ENCODE results near the gene UGDH.

Gene UGDH

GRCh38 chr4:39497909-39498726, 29.1 kb downstream of the UGDH start:
- DNase-seq (ENCODE audit: low spot score) (no peak), ATAC-seq (ENCODE audit: low read depth) (no peak)
- Histone ChIP-seq H3K36me3 (ENCODE audit: low read depth) (peaks cover 43% of the 10 kb centered on the region), H3K4me3 (ENCODE audit: severe bottlenecking) (no peak overlapping the region), H3K27ac (ENCODE audit: poor library complexity, severe bottlenecking) (no peak overlapping the region), H3K4me1 (ENCODE audit: insufficient read depth, poor library complexity, severe bottlenecking) (peaks cover 10% of the 10 kb centered on the region), H3K9me3 (ENCODE audit: severe bottlenecking) (no peaks in the 10 kb centered on the region), H3K27me3 (ENCODE audit: insufficient read depth, poor library complexity, severe bottlenecking) (no peaks in the 10 kb centered on the region)
- no peak for TF ChIP-seq CTCF (IDR thresholded peaks at IDR 0.05; ENCODE audit: poor library complexity, severe bottlenecking)

GRCh38 chr4:39495446-39496213, 31.6 kb downstream of the UGDH start:
- H3K4me3 ChIP-seq (ENCODE audit: severe bottlenecking), result no peak overlapping the region
- ATAC-seq (ENCODE audit: low read depth), result peak; percentile 78
- H3K4me1 ChIP-seq (ENCODE audit: insufficient read depth, poor library complexity, severe bottlenecking), result peaks cover 10% of the 10 kb centered on the region
- no peak for TF ChIP-seq CTCF (IDR thresholded peaks at IDR 0.05; ENCODE audit: poor library complexity, severe bottlenecking)
- DNase-seq (ENCODE audit: low spot score), result no peak
- no peaks in the 10 kb centered on the region for H3K27me3 ChIP-seq (ENCODE audit: insufficient read depth, poor library complexity, severe bottlenecking)
- H3K36me3 ChIP-seq (ENCODE audit: low read depth), result peaks cover 26% of the 10 kb centered on the region
- no peaks in the 10 kb centered on the region for H3K9me3 ChIP-seq (ENCODE audit: severe bottlenecking)
- H3K27ac ChIP-seq (ENCODE audit: poor library complexity, severe bottlenecking), result peak overlapping the region; percentile 14

- no peaks in the 10 kb centered on the region for H3K27me3 ChIP-seq (ENCODE audit: insufficient read depth, poor library complexity, severe bottlenecking)
- H3K36me3 ChIP-seq (ENCODE audit: low read depth), result peaks cover 15% of the 10 kb centered on the region
- DNase-seq (ENCODE audit: low spot score) (no peak), ATAC-seq (ENCODE audit: low read depth) (no peak)
- no peaks in the 10 kb centered on the region for H3K9me3 ChIP-seq (ENCODE audit: severe bottlenecking)
- no peak for TF ChIP-seq CTCF (IDR thresholded peaks at IDR 0.05; ENCODE audit: poor library complexity, severe bottlenecking)
- H3K4me3 ChIP-seq (ENCODE audit: severe bottlenecking), result no peak overlapping the region
- peaks cover 10% of the 10 kb centered on the region for H3K4me1 ChIP-seq (ENCODE audit: insufficient read depth, poor library complexity, severe bottlenecking)
- H3K27ac ChIP-seq (ENCODE audit: poor library complexity, severe bottlenecking), result no peak overlapping the region
Measured at GRCh38 chr4:39494354-39494753, 32.9 kb downstream of the UGDH start.

GRCh38 chr4:39490322-39490721, 36.9 kb downstream of the UGDH start:
- TF ChIP-seq CTCF (IDR thresholded peaks at IDR 0.05; ENCODE audit: poor library complexity, severe bottlenecking), result no peak
- peaks cover 3% of the 10 kb centered on the region for H3K4me1 ChIP-seq (ENCODE audit: insufficient read depth, poor library complexity, severe bottlenecking)
- ATAC-seq (ENCODE audit: low read depth) (no peak), DNase-seq (ENCODE audit: low spot score) (no peak)
- no peaks in the 10 kb centered on the region for H3K27me3 ChIP-seq (ENCODE audit: insufficient read depth, poor library complexity, severe bottlenecking)
- H3K36me3 ChIP-seq (ENCODE audit: low read depth), result no peaks in the 10 kb centered on the region
- H3K9me3 ChIP-seq (ENCODE audit: severe bottlenecking), result no peaks in the 10 kb centered on the region
- no peak overlapping the region for H3K27ac ChIP-seq (ENCODE audit: poor library complexity, severe bottlenecking)
- no peak overlapping the region for H3K4me3 ChIP-seq (ENCODE audit: severe bottlenecking)
